ENCODE results near the gene SPSB1. TPM values are rescaled to one million over a fixed set of nuclear protein-coding genes. Genes with fewer than 3 reads are reported as not detected.

Gene SPSB1
- total RNA-seq, 1 donor from 2014 or later, result 1.3 TPM

DNA sequence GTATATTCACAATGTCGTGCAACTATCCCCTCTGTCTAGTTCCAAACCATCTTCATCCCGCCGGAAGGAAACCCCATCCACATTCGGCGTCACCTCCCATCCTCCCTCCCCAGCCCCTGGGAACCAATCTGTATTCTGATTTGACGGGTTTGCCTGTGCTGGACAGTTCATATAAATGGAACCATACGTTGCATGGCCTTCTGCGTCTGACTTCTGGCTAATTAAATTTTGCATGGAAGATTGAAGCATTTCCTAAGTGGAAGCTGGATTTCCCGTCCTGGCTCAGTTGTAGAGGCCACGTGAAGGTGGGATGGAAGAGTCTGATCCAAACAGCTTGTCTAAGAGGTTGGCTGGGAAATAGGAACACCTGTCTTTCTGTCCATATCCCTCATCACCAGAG, 14.6 kb downstream of the SPSB1 start:
- no peak overlapping the region for H3K4me3 Mint-ChIP-seq
- H3K27ac Mint-ChIP-seq (ENCODE audit: unreplicated experiment), result no peak overlapping the region
- H3K4me1 Mint-ChIP-seq, result peaks cover 5% of the 10 kb centered on the region
- DNase-seq (ENCODE audit: low read depth, low spot score), result no peak
- H3K27me3 Mint-ChIP-seq (ENCODE audit: low read depth), result no peaks in the 10 kb centered on the region
- no peaks in the 10 kb centered on the region for H3K9me3 Mint-ChIP-seq
- H3K36me3 Mint-ChIP-seq (ENCODE audit: low read depth), result no peaks in the 10 kb centered on the region
- TF ChIP-seq, protein P1, sequence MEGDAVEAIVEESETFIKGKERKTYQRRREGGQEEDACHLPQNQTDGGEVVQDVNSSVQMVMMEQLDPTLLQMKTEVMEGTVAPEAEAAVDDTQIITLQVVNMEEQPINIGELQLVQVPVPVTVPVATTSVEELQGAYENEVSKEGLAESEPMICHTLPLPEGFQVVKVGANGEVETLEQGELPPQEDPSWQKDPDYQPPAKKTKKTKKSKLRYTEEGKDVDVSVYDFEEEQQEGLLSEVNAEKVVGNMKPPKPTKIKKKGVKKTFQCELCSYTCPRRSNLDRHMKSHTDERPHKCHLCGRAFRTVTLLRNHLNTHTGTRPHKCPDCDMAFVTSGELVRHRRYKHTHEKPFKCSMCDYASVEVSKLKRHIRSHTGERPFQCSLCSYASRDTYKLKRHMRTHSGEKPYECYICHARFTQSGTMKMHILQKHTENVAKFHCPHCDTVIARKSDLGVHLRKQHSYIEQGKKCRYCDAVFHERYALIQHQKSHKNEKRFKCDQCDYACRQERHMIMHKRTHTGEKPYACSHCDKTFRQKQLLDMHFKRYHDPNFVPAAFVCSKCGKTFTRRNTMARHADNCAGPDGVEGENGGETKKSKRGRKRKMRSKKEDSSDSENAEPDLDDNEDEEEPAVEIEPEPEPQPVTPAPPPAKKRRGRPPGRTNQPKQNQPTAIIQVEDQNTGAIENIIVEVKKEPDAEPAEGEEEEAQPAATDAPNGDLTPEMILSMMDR (conservative IDR thresholded peaks at IDR 0.05), result no peak

- H3K4me3 Mint-ChIP-seq, result no peak overlapping the region
- TF ChIP-seq, protein P1 (conservative IDR thresholded peaks at IDR 0.05), result no peak
- no peaks in the 10 kb centered on the region for H3K36me3 Mint-ChIP-seq (ENCODE audit: low read depth)
- H3K9me3 Mint-ChIP-seq, result no peaks in the 10 kb centered on the region
- H3K27me3 Mint-ChIP-seq (ENCODE audit: low read depth), result no peaks in the 10 kb centered on the region
- H3K4me1 Mint-ChIP-seq, result no peaks in the 10 kb centered on the region
- DNase-seq (ENCODE audit: low read depth, low spot score), result no peak
- no peak overlapping the region for H3K27ac Mint-ChIP-seq (ENCODE audit: unreplicated experiment)
These were observed 15.6 kb downstream of the SPSB1 start for GRCh38 chr1:9308236-9308785.

- Mint-ChIP-seq H3K36me3 (ENCODE audit: low read depth) (no peaks in the 10 kb centered on the region), H3K4me3 (no peak overlapping the region), H3K9me3 (no peaks in the 10 kb centered on the region), H3K27me3 (ENCODE audit: low read depth) (no peaks in the 10 kb centered on the region), H3K4me1 (no peaks in the 10 kb centered on the region), H3K27ac (ENCODE audit: unreplicated experiment) (no peak overlapping the region)
- TF ChIP-seq, protein P1 (conservative IDR thresholded peaks at IDR 0.05), result no peak
- no peak for DNase-seq (ENCODE audit: low read depth, low spot score)
These were observed 16.4 kb downstream of the SPSB1 start for GRCh38 chr1:9309080-9309479.

DNA sequence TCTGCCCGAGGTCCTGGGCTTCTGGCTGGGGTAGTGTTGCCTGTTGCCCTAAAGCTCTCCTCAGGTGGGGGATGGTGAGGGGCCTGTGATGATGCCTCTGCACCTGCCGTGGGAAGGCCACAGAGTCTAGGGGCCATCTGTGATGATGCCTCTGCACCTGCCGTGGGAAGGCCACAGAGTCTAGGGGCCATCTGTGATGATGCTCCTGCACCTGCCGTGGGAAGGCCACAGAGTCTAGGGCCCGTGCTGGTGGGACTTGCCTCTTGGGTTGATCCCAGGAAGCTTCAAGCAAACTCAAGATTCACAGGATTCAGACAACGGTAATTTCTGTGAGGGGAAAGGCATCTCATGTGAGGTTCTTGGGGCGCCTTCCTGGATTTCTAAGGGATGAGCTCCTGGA, 17.3 kb downstream of the SPSB1 start:
- no peaks in the 10 kb centered on the region for H3K36me3 Mint-ChIP-seq (ENCODE audit: low read depth)
- no peak overlapping the region for H3K4me3 Mint-ChIP-seq
- DNase-seq (ENCODE audit: low read depth, low spot score), result no peak
- no peaks in the 10 kb centered on the region for H3K4me1 Mint-ChIP-seq
- TF ChIP-seq, protein P1 (conservative IDR thresholded peaks at IDR 0.05), result no peak
- no peaks in the 10 kb centered on the region for H3K27me3 Mint-ChIP-seq (ENCODE audit: low read depth)
- no peaks in the 10 kb centered on the region for H3K9me3 Mint-ChIP-seq
- no peak overlapping the region for H3K27ac Mint-ChIP-seq (ENCODE audit: unreplicated experiment)

- no peak for DNase-seq (ENCODE audit: low read depth, low spot score)
- Mint-ChIP-seq H3K27me3 (ENCODE audit: low read depth) (no peaks in the 10 kb centered on the region), H3K4me1 (no peaks in the 10 kb centered on the region), H3K36me3 (ENCODE audit: low read depth) (no peaks in the 10 kb centered on the region), H3K27ac (ENCODE audit: unreplicated experiment) (no peak overlapping the region), H3K9me3 (no peaks in the 10 kb centered on the region), H3K4me3 (no peak overlapping the region)
- TF ChIP-seq, protein P1 (conservative IDR thresholded peaks at IDR 0.05), result no peak
These were observed 18.3 kb downstream of the SPSB1 start for GRCh38 chr1:9311029-9311428.
